GM19239 (cell line): ENCODE measurements around the gene ROBO1.
"Not testable (repeated sequence)": the region's sequence is repeated elsewhere in the genome, so short reads cannot be mapped to it uniquely, and the experiment has no call there.

ENCODE experiments used
- DNase-seq: peaks from one replicate; pipeline ENCODE4 v3.0.0; 2011; ENCODE audit warnings: low spot score; ENCODE audit not compliant: insufficient read length
- FAIRE-seq: peaks from 2 replicates; lab custom pipeline; 2011; peaks lifted over from hg19 to GRCh38; lab: Jason Lieb, UNC

ROBO1 gene

DNA sequence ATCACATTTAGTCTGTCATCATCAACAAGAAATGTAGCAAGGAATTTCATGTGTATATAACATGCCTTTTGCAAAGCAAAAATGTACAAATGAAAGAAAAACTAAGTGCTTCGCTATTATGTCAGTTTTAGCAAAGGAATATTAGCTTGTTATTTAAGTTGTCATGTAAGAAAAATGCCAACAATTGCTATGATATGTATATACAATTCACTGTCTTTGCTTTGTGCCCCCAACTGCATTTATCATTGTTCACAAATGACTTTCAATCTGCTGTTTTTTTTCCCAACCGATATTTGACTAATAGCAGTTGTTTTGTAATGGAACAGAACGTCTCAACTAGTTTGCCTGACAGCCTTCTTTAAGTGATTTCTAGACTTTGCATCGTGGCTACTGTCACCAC lies 207.1 kb downstream of the ROBO1 start:
- no peak for DNase-seq
- no peak for FAIRE-seq

DNA sequence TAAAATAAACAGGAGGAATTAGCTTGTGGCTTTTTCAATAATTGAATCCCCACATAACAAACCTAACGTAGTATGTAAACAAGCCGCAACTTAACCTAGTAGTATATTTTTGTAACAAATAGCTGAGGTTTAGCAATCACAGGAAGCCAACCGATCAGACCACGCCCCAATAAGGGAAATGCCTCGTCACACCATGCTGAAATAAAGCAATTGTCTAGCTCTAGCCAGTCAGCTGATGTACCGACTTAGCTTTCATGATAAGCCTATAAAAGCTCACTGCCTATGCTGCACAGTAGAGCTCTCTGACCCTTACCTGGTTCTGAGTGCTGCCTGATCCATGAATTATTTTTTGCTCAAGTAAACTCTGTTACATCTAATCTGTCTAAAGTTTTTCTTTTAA lies 208.9 kb downstream of the ROBO1 start:
- no peak for FAIRE-seq
- no peak for DNase-seq

DNA sequence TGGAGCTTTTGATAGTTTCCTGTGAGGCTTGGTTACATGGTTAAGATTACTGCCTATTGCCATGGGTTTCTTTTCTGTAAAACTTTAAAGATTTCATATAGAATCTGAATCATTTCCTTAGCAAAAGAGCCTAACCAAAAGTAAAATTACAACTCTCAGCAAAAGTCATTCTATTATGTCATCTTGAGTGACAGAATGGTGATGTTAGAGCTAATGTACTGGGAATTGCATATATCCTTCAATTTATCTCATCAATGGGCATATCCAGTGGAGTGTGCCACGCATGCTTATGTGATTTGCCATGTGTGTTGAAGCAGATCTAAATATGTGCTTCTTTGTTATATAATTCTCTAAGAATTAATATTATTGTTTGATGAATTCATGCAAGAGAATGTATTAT lies 212.1 kb downstream of the ROBO1 start:
- no peak for FAIRE-seq

DNA sequence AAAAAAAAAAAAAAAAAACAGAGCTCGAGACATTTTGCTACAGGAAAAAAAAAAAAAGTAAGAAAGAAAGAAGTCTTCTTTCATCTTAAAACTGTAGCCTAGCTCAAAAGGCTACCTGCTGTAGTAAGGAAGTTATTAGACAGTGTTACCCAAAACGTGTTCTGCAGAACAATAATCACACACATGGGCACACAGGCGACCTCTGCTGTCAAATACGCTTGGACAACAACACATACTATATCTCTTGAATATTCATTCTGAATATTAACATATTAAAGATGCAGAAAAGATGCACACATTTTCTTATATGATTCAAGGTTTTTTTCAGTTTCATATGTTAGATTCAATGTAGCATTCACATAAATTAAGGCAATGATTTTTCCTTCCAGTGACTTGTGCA lies 215.8 kb downstream of the ROBO1 start:
- FAIRE-seq = no peak
- no peak for DNase-seq

More for the DNA sequence above, 212.1 kb downstream of the ROBO1 start:
- DNase-seq = no peak

DNA sequence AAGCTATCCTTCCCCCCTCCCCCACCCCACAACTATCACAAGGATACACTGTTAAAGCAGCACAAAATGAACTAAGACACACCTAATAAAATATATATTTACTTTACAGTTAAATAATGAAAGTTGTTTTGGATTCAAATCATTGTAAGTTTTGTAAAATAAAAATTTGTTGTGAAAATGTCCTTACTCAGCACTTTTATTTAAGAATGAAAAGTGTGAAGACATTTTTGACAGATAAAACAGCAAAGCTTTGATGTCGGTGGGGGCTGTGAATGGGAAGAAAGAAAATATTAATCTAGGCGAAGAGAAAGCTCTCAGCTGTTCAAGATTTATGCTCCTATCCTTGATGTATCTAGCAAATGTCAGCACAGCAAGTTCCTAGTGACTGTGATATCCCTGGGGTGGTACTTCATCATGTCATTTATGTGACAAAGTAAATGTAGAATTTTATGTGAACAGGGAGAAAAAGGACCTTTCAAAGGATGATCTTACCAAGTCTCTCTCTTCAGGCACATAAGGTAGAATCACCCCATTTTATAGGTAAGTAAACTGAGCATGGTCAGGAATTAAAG lies 216.4 kb downstream of the ROBO1 start:
- no peak for FAIRE-seq
- DNase-seq = no peak

DNA sequence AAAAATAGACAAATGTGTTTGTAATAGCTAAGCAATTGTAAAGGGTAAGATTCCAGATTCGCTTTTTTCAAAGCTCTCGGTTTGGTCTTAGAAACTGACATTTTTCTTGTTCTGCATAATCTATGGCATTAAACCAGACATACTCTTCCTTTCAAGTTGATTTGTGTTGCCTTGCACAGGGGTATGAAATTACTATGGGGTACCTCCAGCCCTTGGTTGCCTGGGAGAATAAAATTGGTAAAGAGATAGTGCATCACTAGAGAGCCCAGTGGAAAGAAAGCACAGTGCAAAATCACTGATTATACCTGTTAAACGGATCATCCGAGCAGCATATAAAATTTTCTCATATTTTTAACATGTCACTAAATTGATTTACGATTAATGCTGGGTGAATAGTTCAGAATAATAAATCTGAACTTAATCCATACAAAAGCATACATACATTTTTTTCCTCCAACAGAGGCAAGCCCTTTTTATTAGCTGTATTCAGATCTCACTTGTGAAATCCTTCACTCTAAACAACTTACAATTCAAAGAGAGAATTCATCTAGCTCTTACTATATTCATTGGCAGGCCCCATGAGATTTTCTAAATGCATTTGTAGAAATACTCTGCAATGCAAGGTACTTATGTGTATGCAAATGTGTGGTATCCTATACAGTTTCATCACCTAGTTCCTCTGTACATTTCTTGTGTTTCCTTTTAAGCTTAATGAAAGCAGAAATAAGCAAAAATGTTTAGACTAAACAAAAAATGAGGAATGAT lies 224.4 kb downstream of the ROBO1 start:
- DNase-seq (no peak), FAIRE-seq (no peak)

DNA sequence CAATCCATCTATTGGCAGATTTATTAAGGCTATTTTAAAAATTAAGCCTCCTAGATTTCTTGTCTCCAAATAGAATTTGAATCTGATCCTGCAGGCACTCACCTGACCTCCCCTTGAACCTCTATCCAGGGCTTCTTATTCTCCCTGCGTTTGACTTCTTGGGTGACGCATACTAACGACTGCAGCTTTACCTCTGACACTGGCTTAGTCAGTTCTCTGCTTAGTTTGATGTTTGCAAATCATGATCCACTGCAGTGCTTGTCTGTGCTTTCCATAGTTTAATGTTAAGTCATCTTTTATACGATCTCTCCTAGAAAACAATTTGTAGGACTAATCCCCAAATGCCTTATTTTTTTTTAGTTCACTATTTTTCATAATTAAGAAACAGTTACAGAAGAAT lies 233.1 kb downstream of the ROBO1 start:
- no peak for DNase-seq
- no peak for FAIRE-seq

DNA sequence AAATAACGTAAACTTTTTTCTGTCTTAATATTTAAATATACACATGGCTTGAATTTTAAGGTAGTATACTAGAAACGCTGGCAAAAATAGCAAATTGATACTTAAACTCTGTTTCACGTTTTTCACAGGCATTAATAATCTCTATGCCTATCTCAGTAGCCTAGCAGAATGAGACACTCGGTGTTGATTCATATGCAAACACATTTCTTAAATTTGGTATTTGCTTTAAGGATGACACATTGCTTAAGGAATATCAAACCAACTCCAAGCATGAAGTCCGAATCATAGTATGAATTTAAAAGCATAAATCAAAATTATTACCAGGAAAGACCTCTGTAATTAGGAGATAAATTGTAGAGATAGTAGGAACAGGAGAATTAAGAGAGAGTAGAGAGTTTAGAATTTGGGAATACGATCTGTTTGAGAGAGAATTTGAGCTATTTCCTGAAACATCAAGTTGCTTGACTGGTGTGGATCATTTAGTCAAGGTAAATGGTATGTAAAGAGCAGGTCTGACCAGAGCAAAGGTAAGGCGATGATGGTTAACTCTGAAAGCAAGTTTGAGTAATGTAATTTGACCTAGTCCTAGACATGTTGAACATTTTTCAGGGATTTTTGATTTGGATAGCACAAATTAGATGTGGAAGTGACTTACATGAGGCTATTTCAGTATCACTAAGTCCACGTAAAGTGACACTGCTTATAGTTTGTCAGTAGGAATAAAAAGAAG lies 236.1 kb downstream of the ROBO1 start:
- DNase-seq (no peak), FAIRE-seq (no peak)

DNA sequence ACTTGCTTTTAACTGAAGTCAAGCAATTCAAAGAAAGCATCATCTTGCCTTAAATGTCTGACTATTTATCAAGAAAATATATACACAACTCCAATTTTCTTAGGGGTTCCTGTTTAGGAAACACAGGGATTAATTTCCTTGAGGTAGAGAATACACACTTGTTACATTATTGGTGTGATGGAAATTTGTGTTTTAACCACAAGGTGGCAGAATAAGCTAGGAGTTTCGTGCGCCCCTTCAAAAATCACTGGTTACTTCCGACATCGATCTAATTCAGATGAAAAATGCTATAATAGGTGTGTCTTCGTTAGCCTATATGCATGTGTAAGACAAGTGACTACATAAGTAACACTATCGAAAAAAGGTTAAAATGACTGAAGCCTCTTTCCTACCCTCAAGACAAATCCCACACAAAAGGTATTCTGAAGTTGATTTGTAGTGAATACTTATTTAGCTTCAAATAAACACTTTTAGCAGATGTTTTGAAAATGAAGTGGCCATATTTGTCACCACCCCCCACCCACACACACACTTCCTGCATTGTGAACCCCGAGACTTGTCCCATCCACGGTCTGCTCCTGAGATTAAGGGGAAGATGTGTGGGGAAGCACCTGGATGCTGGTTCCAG lies 246.5 kb downstream of the ROBO1 start:
- FAIRE-seq = no peak
- no peak for DNase-seq

DNA sequence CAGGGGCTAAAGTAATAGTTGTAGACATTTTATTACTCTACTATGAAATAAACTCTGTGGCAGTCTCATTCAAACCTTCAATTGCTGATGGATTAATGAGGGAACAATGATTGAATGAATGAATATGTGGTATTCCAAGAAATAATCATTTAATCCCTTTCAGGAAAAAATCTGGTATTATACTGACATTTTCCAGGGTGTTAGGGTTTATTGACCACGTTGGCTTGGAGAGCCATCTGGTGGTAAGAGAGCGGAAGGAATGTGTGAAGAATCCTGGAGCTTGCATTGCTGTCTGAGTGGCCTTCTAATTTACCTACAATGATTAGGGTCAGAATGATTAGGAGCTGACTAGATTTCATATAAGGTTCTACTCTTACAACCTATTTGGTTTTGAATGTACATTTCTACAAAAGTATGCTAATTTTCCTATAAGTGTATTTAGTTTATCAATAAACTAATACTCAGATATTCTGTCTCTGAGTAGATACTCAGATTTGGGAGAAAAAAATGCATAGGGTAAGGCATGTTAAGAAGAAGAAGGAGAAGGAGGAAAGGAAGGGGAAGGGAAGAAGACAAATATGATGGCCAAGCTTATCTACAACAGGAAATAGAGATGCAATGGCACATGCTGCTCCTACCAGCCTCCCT lies 249.9 kb downstream of the ROBO1 start:
- DNase-seq = no peak
- FAIRE-seq = no peak

DNA sequence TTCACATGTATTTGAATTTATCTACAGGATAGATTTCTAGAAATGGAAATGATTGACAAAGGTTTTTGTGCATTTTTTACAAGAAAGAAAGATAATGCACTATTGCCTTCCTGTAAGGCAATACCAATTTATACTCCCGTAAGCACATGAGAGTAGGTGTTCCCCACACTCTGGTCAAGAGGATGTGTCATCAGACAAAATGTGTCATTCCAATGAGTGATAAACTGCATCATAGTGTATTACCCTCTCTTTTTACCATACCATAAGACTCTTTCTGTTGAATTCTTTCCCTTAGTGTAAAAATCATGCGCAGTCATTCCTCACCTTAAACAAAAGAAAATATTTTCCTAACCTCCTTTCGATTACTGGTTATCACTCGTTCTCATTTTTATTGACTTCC lies 251.0 kb downstream of the ROBO1 start:
- FAIRE-seq (no peak), DNase-seq (no peak)

DNA sequence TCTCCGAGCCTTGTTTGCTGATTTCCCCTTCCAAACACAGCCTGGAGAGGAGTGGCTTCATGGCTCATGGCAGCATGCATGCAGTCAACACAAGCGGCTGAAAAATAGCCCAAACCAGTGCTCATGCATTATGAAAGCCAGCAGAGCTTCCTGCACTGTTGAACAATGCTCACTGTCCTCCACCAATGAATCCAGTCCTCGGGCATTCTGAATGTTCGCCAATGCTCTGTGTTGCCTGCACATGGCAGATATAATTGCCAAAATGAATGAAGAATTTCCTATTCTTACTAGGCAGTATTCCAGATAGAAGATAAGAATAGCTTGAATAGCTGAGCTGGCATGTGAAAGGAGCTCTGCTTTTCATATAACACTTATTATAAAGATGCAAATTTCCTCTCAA lies 252.7 kb downstream of the ROBO1 start:
- DNase-seq (no peak), FAIRE-seq (no peak)

DNA sequence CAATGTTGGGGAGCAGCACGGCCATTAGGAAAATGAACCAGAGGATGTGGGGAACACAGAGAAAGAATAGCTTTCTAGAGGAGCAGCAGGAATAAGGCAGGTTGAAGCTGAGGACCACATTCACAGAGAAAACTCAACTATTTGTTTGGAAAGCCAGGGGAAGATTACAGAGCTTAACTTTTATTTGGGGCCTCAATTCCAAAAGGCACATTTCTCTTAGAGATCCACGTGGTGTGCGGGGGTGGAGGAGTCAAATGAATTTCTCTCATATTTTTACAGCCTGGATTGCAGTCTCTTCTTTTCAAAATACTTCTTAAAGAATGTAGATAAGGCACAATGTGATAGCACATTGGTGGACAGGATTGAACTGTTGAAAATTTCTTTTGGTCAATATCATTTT lies 253.7 kb downstream of the ROBO1 start:
- no peak for FAIRE-seq
- no peak for DNase-seq

DNA sequence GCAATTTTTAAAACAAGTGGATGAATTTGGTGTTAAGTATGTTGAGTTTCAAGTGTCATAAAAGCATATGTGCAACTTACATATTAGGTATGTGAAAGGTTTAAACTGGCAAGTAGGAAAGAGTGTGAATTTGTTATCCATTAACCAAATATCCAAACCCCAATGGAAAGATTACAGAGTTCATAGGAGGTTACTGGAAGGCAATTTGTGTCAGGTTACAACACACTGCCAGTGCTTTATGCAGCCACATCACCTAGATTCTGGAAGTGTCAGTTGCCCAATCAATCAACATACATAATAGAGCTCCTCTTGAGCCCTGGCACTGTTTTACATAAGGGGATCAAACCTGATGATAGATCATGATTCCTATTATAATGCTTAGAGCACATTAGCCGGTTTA lies 261.0 kb downstream of the ROBO1 start:
- FAIRE-seq = no peak
- no peak for DNase-seq

DNA sequence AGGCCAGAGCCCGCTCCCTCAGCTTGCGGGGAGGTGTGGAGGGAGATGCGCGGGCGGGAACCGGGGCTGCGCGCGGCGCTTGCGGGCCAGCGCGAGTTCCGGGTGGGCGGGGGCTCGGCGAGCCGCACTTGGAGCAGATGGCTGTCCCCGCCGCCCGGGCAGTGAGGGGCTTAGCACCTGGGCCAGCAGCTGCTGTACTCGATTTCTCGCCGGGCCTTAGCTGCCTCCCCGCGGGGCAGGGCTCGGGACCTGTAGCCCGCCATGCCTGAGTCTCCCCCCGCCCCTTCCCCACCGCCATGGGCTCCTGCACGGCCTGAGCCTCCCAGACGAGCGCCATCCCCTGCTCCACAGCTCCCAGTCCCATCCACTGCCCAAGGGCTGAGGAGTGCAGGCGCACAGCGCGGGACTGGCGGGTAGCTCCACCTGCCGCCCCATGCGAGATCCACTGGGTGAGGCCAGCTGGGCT lies 265.5 kb downstream of the ROBO1 start:
- not testable (repeated sequence) for DNase-seq, FAIRE-seq

DNA sequence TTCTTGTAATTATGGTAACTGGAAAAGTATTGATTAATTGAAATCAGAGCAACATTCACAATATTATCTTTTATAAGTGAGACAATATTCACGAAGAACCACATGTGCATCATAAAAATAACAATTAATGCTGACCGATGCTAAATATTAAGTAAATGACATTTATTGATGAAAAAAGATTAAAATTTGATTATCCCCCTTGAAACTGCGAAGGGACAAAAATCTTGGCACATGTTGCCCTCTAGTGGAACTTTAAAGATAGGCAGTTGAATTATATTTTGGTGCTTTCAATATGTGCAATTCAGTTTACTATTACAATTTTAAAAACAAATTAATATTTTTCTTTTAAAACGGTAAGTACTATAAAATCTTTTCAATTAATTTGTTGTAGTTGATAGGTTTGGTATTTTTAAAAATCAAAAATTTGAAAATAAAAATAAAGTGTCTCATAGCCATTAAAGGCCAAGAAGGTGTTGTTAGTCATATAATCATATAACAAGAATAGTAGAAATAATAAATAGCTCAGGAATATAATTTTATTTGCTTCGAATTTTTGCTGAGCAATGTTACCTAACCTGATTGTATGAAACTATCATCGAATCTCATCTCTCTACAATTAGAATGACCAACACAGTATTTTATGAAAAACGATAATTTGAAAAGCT lies 270.2 kb downstream of the ROBO1 start:
- no peak for FAIRE-seq
- DNase-seq = peak; percentile 31

DNA sequence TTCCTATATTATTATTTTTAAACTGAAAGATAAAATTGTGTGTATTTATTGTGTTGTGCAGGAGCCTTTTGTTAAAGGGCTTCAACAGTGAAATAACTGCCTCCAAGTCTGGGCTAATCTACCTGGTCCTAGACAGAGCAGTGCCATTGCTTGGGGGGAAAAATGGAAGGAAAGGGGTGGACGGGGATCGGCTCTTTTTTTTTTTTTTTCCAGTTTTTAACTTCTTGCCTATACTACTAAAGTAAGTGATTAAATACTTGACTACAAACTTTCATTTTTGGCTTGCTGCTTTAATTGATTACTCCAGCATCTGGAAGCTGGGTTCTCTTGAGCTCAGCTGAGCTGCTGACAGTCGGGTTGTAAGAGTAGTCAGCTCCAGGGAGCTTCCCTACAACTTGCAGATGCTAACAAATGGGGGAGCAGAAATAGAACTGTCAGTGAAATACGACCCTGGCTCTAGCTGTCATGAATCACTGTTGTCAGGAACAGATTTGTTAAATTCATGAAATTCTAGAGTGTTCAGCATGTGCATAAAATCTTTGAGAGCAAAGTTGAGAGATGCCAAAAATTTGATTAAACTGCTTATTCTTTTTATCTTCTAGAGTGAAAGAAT lies 276.7 kb downstream of the ROBO1 start:
- no peak for DNase-seq
- no peak for FAIRE-seq

DNA sequence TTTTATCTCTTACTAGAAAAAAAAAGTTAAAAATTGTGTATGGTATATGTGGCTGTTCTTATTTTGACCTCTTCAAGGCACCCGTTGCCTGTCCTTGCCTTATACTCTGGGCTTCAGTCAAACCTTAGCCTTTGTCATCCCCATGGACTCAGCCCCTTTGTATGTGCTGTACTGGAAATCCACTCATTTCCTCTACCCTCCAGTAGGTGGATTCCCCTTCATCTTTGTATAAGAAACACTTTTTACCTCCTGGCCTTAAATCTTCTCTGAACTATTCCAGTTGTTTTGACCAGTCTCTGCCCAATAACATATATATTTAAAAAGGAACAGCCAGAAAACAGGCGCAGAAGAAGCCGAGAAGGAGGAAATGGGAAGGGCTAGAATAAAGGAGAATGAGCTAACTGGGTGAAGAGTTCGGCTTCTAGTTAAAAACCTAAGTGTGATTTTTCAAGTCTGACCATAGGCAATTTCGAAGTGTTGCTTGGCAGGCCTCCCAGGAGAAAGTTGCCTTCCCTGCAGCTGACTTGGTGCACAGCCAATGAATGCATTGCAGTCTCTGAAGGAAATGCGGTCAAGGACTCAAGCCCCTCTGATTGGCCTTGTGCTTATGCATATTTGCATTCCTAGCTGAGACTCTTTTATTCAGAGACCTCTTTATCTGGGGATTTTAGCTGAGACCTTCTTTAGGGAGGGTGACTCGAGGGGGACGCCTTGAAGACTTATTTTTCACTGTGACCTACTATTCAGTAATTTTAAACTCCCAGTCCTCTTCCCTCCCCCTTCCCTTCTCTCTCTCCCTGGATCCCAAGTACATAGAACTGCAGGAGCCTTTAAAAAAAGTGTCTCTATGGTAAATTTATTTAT lies 277.4 kb downstream of the ROBO1 start:
- FAIRE-seq (no peak), DNase-seq (no peak)

DNA sequence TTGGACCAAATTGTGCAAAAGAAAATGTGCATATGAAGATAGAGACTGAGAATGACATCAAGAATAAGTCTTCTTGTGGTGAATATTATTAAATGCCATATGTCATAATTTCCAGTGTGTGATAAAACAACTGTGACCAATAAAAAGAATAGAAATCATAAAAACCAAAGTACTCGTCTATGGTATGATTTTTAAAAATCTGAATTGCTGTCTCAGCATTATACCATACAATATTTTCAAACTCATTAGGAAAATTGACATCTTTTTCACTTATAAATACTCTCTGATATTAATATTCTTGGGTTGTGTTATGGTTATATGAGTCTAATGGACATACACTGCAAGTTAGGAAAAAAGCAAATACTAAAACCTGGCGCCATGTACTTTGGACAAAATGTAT lies 279.4 kb downstream of the ROBO1 start:
- DNase-seq = no peak
- no peak for FAIRE-seq
